ENCODE measurements around the gene ART1.

DNA sequence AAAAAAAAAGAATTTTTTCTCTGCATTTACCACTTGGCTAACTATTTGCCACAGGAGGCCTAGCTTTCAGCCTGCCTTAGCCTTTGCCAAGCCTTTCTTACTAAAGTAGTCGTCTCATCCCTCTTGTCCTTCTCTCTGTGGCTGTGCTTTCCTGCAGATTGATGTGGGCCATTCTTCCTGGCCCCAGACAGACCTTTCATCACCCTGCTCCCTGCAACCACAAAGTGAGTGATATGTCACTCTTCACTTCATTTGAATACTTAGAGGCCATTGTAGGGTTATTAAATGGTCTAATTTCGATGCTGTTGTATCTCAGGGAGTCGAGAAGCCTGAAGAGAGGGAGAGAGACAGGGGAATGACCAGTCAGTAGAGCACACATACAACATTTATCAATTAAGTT lies 40.8 kb upstream of the ART1 start:
- TF ChIP-seq, protein P1, sequence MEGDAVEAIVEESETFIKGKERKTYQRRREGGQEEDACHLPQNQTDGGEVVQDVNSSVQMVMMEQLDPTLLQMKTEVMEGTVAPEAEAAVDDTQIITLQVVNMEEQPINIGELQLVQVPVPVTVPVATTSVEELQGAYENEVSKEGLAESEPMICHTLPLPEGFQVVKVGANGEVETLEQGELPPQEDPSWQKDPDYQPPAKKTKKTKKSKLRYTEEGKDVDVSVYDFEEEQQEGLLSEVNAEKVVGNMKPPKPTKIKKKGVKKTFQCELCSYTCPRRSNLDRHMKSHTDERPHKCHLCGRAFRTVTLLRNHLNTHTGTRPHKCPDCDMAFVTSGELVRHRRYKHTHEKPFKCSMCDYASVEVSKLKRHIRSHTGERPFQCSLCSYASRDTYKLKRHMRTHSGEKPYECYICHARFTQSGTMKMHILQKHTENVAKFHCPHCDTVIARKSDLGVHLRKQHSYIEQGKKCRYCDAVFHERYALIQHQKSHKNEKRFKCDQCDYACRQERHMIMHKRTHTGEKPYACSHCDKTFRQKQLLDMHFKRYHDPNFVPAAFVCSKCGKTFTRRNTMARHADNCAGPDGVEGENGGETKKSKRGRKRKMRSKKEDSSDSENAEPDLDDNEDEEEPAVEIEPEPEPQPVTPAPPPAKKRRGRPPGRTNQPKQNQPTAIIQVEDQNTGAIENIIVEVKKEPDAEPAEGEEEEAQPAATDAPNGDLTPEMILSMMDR (IDR thresholded peaks at IDR 0.05), result no peak
- TF ChIP-seq POLR2AphosphoS5 (IDR thresholded peaks at IDR 0.05), result no peak
- TF ChIP-seq EP300 (IDR thresholded peaks at IDR 0.05), result no peak
